Effector memory CD8-positive, alpha-beta T cell (primary cell): ENCODE measurements around the gene OR5H14.
"Not testable (repeated sequence)": the region's sequence is repeated elsewhere in the genome, so short reads cannot be mapped to it uniquely, and the experiment has no call there.

Experiments
- ATAC-seq: fragments of 150-1000 bp; cut with Tn5 transposase; replicated peaks from 2 replicates; pipeline ENCODE4 v1.10.0; 2021; ENCODE audit warnings: mild to moderate bottlenecking, moderate library complexity
- DNase-seq, 3 experiments: peaks; one replicate each; pipeline ENCODE4 v3.0.0; 2021
- H3K27ac Mint-ChIP-seq, 2 donors: one replicate each; pipeline ENCODE4 v1.8.0; 2022; ENCODE audit warnings: mild to moderate bottlenecking in 2 of 2, mixed read lengths in 2 of 2, moderate library complexity in 2 of 2
- H3K27me3 Mint-ChIP-seq, 2 donors: one replicate each; pipeline ENCODE4 v1.8.0; 2022; ENCODE audit warnings: mixed read lengths in 2 of 2
- H3K36me3 Mint-ChIP-seq: one replicate; pipeline ENCODE4 v1.8.0; 2022; ENCODE audit warnings: mild to moderate bottlenecking, moderate library complexity, mixed read lengths; ENCODE audit not compliant: insufficient read depth
- H3K4me1 Mint-ChIP-seq, 2 donors: one replicate each; pipeline ENCODE4 v1.8.0; 2022; ENCODE audit warnings: low read depth in 2 of 2, mixed read lengths in 2 of 2
- H3K4me3 Mint-ChIP-seq, 2 donors: one replicate each; pipeline ENCODE4 v1.8.0; 2022; ENCODE audit warnings: mild to moderate bottlenecking in 2 of 2, mixed read lengths in 2 of 2, moderate library complexity in 2 of 2
- H3K9me3 Mint-ChIP-seq, 2 donors: one replicate each; pipeline ENCODE4 v1.8.0; 2022; ENCODE audit warnings: mixed read lengths in 2 of 2

Gene OR5H14

GRCh38 chr3:98166396-98166795 is 19.1 kb downstream of the OR5H14 start, which contains the start of gene OR5H15:
Gene OR5H15, plus strand, starts transcription at chr3:98166696. Its CDS starts 2,004 bp downstream, at chr3:98168700.
- H3K27ac Mint-ChIP-seq: no peak within 1 kb of the TSS
- no peaks in the 10 kb centered on the region for H3K4me1 Mint-ChIP-seq
- no peaks in the 10 kb centered on the region for H3K9me3 Mint-ChIP-seq
- no peak for ATAC-seq
- peaks cover 6 to 8% of the 10 kb centered on the region in 2 donors for H3K27me3 Mint-ChIP-seq
- H3K4me3 Mint-ChIP-seq: no peak within 1 kb of the TSS
- H3K36me3 Mint-ChIP-seq: no peaks in the 10 kb centered on the region
- DNase-seq: no peak

- ATAC-seq (no peak), DNase-seq (no peak)
- Mint-ChIP-seq H3K4me3 (no peak overlapping the region), H3K36me3 (no peaks in the 10 kb centered on the region), H3K27me3 (peaks cover 0 to 6% of the 10 kb centered on the region in 2 donors), H3K9me3 (no peaks in the 10 kb centered on the region), H3K4me1 (peaks cover 0 to 3% of the 10 kb centered on the region in 2 donors), H3K27ac (no peak overlapping the region)
Measured at GRCh38 chr3:98171071-98171470, 23.8 kb downstream of the OR5H14 start.

- no peak for DNase-seq
- Mint-ChIP-seq H3K4me3 (no peak overlapping the region), H3K4me1 (peaks cover 0 to 3% of the 10 kb centered on the region in 2 donors), H3K36me3 (no peaks in the 10 kb centered on the region), H3K9me3 (no peaks in the 10 kb centered on the region), H3K27ac (no peak overlapping the region), H3K27me3 (peaks cover 0 to 2% of the 10 kb centered on the region in 2 donors)
- ATAC-seq: no peak
Measured at GRCh38 chr3:98172621-98173020, 25.3 kb downstream of the OR5H14 start.

- Mint-ChIP-seq H3K4me3 (no peak overlapping the region), H3K4me1 (no peaks in the 10 kb centered on the region), H3K27me3 (no peaks in the 10 kb centered on the region), H3K27ac (no peak overlapping the region), H3K36me3 (no peaks in the 10 kb centered on the region), H3K9me3 (no peaks in the 10 kb centered on the region)
- no peak for ATAC-seq
- no peak for DNase-seq
Measured at GRCh38 chr3:98180319-98180890, 33.1 kb downstream of the OR5H14 start.

GRCh38 chr3:98182196-98182595 is 34.9 kb downstream of the OR5H14 start:
- Mint-ChIP-seq H3K27ac (no peak overlapping the region), H3K36me3 (no peaks in the 10 kb centered on the region), H3K4me3 (no peak overlapping the region), H3K27me3 (no peaks in the 10 kb centered on the region), H3K4me1 (no peaks in the 10 kb centered on the region), H3K9me3 (no peaks in the 10 kb centered on the region)
- DNase-seq (no peak), ATAC-seq (no peak)

- Mint-ChIP-seq H3K27me3 (no peaks in the 10 kb centered on the region), H3K4me3 (no peak overlapping the region), H3K36me3 (no peaks in the 10 kb centered on the region), H3K9me3 (no peaks in the 10 kb centered on the region), H3K27ac (no peak overlapping the region), H3K4me1 (peaks cover 0 to 2% of the 10 kb centered on the region in 2 donors)
- no peak for ATAC-seq
- no peak for DNase-seq
Measured at GRCh38 chr3:98185180-98185579, 37.9 kb downstream of the OR5H14 start.

- Mint-ChIP-seq H3K9me3 (no peaks in the 10 kb centered on the region), H3K36me3 (no peaks in the 10 kb centered on the region), H3K27me3 (no peaks in the 10 kb centered on the region), H3K4me1 (peaks cover 0 to 2% of the 10 kb centered on the region in 2 donors), H3K27ac (no peak overlapping the region), H3K4me3 (no peak overlapping the region)
- ATAC-seq: peak; percentile 44
- no peak for DNase-seq
Measured at GRCh38 chr3:98188545-98188944, 41.3 kb downstream of the OR5H14 start.

- not testable (repeated sequence) for H3K4me1 Mint-ChIP-seq, H3K27ac Mint-ChIP-seq, H3K36me3 Mint-ChIP-seq, H3K9me3 Mint-ChIP-seq, H3K4me3 Mint-ChIP-seq, H3K27me3 Mint-ChIP-seq, DNase-seq, ATAC-seq
Measured at GRCh38 chr3:98190911-98191310, 43.6 kb downstream of the OR5H14 start.

GRCh38 chr3:98196293-98196692 is 49.0 kb downstream of the OR5H14 start:
- not testable (repeated sequence) for DNase-seq, ATAC-seq, H3K27ac Mint-ChIP-seq, H3K4me1 Mint-ChIP-seq, H3K36me3 Mint-ChIP-seq, H3K4me3 Mint-ChIP-seq, H3K27me3 Mint-ChIP-seq, H3K9me3 Mint-ChIP-seq

GRCh38 chr3:98199020-98199419 is 51.7 kb downstream of the OR5H14 start:
- Mint-ChIP-seq H3K27me3 (peaks cover 4 to 11% of the 10 kb centered on the region in 2 donors), H3K36me3 (no peaks in the 10 kb centered on the region), H3K9me3 (no peaks in the 10 kb centered on the region), H3K27ac (no peak overlapping the region), H3K4me1 (no peaks in the 10 kb centered on the region), H3K4me3 (no peak overlapping the region)
- DNase-seq (no peak), ATAC-seq (no peak)
